SIG-M5 treated with dmso at 0.1 percent for 504 hours (cell line): ENCODE measurements around the gene NTRK3.

Experiments
- DNase-seq: peaks from one replicate; lab custom pipeline; 2025; ENCODE audit not compliant: unreplicated experiment; lab: John Stamatoyannopoulos, UW

The NTRK3 gene

DNA sequence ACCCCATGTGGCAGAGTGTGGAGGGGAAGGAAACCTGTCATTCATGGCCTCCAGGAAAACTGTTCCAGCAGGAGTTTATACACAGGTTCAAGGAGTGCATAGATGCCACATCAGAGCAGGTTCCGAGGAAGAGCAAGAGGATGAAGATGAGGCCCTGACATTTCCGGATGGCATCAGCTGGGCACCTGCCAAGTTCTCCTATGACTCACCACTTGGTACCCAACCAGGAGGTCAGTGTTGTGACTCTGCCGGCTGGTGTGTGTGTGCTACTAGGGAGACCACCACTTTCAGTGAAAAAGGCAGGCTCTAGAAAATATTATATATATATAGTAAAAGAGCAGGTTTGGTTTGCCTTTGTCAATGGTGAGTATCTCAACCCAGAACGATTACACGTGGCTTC lies 69.3 kb downstream of the NTRK3 start:
- no peak for DNase-seq

- no peak for DNase-seq
Observed at GRCh38 chr15:88185584-88185983, 71.0 kb downstream of the NTRK3 start.

DNA sequence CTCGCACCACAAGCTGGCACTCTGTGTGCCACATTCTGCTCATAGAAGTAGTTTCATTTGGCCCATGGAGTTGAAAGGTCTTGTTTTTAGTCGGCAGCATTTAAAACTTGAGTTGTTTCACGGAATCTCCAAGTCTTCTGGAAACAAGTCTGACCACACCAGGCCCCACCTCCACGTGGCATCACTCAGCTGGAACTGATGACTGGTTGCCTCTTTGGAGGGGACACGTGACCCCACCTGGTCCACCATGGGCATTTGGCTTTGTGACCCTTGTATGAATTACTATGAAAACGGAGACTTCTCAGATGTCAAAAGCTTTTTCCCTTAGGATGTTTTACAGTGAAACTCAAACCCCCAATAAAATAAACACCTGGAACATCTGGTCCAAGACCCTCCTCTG lies 74.9 kb downstream of the NTRK3 start:
- DNase-seq, result no peak

DNA sequence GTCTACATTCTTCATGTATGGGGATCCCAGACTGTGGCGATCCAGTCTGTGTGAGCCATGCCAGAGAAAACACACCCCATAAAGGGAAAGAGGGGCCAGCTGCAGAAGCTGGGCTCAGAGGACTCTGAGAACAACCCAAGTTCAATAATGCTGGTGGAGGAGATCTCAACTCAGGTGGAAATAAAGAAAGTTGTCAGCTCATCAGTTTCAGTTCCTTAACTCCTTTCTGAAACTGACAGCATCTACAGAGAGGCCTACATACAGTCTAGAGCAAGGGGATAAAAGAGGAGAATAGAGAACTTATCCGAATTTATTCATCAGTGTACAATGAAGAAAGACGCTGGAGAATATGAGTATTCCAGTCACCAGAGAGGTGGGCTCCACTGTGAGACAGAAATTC lies 77.0 kb downstream of the NTRK3 start:
- no peak for DNase-seq

- DNase-seq, result no peak
Observed at GRCh38 chr15:88178631-88179030, 77.9 kb downstream of the NTRK3 start.

DNA sequence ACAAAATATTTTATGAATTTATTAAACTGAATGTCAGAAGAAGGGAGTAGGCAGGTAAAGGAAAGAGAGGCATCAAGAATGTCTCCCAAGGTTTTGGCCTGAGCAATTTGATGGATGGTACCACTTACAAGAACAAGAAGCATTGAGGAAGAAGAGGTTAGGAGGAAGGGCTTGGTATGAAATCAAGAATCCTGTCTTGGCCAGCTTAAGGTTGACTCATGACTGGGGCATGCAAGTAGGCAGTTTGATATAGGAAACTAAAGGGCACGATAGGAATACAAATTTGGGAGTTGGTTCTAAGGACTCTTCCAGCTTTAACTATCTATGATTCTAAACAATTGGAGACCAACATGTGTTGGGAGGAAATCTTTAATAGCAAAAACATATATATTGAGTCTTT lies 79.1 kb downstream of the NTRK3 start:
- DNase-seq, result no peak

DNA sequence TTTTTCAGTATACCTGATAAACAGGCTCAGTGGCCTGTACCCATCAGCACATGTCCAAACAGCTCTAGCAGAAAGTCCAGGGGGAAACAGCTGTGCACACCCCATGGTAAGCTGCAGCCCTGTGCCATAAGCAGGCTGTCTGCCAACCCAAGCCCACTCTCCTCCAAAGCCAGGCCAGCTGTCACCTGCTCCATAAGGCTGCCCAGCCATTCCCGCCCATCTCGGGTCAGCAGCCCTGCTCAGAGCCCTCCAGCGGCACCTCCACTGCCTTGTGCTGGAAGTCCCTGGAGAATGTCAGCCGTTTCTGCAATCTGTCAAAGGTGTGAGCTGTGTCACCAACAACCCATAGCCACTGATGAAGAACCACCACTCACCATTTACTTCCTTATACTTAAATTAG lies 82.0 kb downstream of the NTRK3 start:
- no peak for DNase-seq

DNA sequence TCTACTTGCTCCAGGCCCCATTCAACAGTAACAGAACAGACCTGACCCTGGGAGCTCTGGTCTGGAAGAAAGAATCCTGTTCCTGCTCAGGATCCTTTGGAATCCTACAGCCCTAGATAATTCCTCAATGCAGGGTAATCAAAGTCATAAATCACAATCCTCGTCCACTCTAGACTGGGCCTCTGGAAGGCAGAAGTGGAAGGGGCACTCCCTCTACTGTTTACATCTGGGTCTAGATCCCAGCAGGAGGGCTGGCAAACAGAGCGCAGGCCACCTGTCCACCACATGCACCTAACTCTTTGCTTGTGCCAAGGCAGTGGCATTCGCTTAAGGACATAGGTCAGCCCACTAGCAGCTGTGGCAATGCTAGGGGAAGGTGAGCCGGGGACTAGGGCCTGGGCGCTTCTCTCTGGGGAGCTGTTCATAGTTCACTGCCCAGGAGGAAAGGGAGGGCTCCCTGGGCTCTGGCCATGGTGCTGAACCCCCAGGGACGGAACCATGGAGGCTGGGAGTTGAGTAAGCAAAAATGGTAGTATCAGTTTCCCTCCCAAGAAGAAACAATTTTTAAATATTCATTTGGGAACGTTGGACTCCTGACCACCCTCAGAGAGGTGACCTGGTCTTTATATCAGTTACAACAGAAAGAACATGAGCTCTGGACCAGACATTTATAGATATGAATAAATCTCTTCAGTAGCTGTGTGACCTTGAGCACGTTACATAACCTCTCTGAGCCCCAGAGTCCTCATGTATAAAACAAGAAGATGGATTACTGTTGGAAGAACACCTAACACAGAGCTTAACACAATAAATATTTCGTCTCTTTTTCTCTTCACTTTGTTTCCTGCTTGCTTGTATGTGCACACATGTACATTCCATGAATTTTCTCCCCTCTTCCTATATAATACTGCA lies 90.2 kb downstream of the NTRK3 start:
- no peak for DNase-seq

DNA sequence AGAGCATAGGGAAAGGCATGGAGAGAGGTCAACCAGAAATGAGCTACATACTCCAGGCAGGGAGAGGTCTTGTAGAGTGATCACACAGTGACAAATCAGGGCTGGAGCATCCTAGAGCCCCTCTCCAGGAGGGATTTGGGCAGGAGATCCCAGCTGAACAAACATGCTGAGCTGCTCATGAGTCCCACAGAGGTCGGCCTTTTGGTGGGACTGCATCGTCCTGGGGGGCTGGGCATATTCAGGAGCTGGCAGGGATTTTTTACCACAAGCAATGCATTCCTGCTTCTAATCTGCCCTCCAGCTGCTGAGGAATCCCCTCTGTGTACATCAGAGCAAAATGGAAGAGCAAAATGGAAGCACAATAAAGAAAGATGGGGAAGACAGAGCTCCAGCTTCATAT lies 94.9 kb downstream of the NTRK3 start:
- DNase-seq, result no peak

- DNase-seq, result no peak
Observed at GRCh38 chr15:88155310-88155709, 101.2 kb downstream of the NTRK3 start.

GRCh38 chr15:88152672-88153071 lies 103.9 kb downstream of the NTRK3 start:
- no peak for DNase-seq

DNA sequence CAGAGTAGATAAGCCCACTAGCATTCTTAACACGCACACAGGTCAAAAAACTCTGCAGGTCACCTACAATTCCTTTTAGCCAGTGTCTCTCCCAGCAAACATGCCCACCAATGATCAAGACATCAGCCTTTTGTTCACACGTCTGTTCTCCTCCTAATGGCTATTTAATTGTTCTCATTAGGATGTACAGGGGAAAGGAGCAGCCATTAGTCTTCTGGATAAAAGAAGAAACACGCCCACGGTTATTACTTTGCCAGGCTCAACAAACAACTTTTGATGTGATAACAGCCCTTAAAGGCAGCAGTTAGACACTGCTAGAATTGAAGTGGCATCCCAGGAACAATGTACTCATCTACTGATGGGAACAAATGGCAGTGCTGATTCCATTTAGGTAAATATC lies 108.8 kb downstream of the NTRK3 start:
- no peak for DNase-seq

DNA sequence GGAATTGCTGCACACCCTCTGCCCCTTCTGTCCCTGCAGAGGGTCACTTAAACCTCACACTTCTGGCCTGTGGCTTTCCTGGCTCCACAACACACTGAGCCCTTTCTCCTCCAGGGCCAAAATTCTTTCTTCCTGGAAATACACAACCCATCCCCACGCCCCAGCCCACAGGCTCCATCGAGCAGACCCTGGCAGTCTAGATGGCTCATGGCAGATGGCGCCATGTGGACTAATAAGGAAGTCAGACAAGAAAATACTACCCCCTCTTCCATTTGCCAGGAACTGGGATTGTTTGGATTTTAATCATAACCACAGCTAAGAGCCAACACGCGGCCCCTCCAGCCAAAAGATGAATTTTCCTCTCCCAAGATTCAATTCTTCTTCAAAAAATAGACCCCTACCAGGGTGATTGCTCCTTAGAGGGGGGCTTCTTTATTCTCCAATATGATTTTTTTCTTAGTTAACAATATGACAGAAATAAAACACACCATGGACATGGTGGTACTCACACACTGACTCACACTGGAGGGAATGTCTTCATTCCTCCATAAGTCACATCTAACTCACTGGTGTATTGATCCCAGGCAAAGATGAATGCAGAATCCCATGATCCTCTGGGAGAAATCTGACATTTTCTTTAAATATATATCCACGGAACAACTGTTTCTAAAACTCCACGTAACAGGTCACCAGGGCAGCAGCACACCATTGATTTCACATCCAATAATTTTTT lies 111.5 kb downstream of the NTRK3 start:
- DNase-seq, result no peak

DNA sequence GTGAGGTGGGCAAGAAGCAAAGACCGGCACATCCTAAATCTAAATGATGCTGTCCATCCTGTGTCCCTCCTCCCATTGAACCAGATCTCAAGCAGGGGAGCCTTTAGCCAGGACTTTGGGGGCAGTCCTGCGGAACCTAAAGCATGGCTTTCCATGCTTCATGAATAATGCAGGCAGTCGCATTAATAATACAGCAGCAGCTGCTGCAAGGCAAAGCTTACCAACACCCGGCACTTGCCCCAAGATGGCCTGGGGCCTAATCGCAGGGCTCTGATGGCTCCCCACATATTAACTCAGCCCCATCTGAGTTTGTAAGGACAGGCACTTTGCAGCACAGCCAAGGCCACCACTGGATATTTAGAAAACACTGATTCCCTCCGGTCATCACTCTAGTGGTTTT lies 114.4 kb downstream of the NTRK3 start:
- no peak for DNase-seq

- DNase-seq, result no peak
Observed at GRCh38 chr15:88141269-88141889, 115.2 kb downstream of the NTRK3 start.

- no peak for DNase-seq
Observed at GRCh38 chr15:88140398-88140797, 116.1 kb downstream of the NTRK3 start.

- no peak for DNase-seq
Observed at GRCh38 chr15:88139936-88140335, 116.6 kb downstream of the NTRK3 start.

DNA sequence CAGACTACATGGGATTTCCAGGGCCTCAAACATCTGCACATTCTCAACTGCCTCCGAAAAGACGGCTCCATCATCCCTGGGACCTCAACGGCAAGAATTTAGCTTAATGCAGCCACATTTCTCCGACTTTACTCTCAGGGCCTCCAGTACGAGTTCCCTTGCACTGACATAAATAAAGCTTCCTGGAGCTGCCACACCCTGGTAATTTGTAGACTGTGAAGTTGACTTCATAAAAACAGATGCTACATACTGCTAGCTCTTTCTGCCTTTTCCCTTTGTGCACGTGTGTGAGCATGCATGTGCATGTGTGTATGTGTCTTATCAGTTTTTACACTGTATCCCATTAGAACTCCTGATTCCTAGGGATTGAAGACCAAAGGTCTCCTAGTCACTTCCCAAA lies 122.7 kb downstream of the NTRK3 start:
- no peak for DNase-seq

GRCh38 chr15:88132499-88132898 lies 124.0 kb downstream of the NTRK3 start:
- DNase-seq, result no peak

DNA sequence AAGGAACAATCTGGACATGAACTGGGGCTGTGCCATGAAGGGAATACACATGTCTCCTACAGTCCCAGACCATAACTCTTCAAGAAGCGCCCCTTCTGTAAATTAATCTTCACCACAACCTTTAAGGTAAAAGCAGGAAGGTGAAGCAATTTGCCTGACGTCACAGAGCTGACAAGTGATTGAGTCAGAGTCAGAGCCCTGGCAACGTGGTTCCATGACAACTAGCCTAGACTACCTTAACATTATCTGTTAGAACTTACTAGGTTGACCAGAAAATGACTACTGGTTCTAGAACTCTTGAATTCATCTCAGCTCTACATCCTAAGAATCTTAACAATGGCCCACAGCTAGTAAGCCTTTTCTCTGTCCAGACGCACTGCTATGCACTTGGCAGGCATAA lies 124.6 kb downstream of the NTRK3 start:
- no peak for DNase-seq

DNA sequence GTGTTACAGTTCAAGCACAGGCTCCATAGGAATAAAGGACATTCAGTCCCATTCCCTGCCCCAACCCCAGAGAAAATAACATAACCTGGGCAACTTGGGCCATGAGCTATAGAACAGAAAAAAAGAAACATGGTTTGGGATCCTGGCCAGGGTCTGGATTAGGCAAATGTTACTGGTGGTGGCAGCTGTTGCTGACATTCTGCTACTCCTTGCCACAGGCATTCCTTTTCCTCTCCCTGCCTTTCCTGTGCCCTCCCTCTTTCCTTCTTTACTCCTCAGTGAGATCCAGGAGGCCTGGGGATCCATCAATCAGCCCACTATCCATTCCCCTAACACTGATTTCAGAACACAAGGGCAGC lies 129.1 kb downstream of the NTRK3 start:
- no peak for DNase-seq
